Measurements from ENCODE around the gene ARHGAP15.
A peak's percentile ranks its signal among the peaks of the same experiment; 100 is the strongest.

The ARHGAP15 gene

DNA sequence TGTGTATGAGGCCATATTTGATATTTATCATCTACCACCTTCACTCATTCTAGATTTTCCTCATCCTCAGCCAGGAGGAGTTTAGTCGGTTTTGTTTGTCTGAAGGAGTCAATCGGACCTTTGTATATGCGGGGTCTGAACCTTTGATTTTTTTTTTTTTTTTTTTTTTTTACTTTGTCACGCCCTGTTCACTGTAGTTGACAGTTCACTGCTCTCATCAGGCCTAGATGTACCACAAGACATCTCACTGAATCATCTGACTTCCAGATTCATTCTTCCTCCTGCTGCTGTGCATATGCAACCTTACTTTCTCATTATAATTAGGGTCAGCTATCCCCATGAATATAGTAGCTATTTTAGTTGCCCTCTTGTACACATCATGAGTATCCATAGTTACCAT is 133.2 kb downstream of the ARHGAP15 start:
- DNase-seq (ENCODE audit: low read depth in 3 of 3), result no peak

DNA sequence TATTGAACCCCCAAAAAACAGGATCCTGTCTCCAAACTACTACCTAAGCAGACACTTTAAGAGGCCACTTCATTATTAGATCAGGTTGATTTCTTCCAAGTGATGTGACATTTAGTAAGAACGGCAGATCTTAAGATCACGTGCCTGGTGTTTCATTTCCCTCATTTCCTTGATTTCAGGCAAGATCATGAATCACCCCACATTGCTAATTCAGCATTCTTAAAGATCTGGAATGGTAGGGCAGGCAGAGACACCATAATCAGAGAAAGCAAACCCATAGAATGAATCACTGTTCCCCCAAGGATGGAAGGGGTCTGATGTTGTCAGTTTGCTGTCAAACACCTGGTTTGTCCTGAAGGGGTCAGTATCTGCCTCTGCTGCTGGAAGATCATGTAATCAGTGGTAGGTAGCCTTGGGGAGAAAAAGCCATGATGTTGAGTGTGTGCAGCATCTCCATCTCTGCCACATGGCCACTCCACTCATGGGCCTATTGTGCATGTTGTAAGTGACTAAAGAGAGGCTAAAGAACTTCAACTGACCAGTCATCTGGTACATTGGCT is 133.9 kb downstream of the ARHGAP15 start:
- no peak for DNase-seq (ENCODE audit: low read depth in 3 of 3)

DNA sequence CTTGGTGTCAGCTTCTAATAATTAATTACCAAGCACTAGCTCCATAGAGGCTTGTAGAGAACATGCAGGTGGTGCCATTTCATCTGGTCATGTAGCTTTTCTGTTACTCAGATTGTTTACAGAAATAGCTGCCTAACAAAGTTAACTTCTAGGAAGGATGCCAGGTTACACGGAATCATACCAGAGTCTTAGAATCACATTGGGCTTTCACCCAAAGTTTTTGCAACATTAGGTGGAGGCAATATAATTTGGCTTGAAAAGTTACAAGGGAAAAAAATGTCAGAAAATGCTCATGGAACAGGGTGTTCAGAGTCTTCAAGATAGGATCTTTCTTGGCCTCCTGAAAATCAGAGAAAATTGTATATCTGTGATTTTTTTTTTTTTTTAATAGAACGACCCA is 135.6 kb downstream of the ARHGAP15 start:
- no peak for DNase-seq (ENCODE audit: low read depth in 3 of 3)

DNA sequence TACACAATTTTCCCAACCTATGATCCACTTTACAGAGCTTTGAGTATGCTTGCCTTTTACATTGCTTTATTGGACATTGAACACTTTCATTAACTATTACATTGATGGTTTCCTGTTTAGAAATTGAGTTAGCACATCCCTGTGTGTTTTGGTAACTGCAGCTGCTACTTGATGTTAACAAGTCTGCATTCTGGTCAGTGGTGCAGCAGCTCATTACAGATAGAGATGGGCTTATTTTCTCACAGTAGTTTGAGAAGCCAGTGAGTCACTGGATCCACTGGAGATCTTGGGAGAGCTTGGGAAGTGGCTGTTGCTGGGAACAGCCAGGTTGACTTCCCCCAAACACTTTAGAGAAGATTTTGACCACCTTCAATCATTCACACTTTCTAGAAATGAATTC is 150.5 kb downstream of the ARHGAP15 start:
- DNase-seq (ENCODE audit: low read depth in 3 of 3), result no peak

DNA sequence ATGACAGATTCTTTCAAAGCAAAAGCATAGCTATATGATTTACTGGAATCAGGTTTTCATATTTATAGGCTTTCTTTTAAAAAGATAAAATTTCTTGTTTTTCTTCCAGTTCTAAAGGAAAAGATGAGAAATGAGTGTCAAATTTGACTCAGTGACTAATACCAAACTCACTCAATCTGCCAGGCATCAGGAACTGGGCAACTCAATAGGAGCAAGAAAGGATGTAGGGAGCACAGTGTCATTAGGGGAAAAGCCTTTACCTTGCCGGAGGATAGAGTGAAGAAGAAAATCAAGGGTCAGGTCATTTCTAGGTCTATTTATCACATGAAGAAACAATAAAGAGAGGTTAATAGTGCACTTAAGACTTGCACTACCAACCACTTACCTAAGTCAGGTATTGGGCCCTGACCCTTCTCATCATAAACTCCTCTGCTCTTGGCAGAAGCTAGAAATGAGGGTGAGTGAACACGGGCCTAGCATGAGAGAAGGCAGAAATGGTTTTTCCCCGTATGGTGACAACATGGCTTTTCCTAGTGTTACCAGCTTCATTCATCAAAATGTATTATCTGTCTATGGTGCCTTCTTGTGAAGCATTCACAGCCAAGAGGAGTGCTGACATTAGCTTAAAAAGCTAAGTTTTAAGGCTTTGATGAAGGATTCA is 151.0 kb downstream of the ARHGAP15 start:
- no peak for DNase-seq (ENCODE audit: low read depth in 3 of 3)

DNA sequence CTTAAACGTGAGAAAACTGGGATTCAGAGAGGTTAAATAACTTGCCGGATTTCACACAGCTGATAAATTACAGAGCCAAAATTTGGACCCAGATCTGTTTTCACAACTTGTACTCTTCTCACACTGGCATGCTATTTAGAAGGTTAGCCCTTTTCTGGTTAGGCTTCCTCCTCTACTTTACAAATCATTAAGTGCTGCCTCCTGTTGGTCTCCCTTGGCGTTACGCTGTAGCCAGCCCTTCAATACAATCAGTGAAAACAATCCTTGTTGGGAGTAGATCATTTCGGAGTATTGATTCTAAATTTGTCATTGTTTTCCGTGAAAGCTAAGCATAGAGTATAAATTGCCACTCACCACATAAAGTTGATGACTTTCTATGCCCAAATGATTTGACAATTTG is 153.5 kb downstream of the ARHGAP15 start:
- DNase-seq (ENCODE audit: low read depth in 3 of 3), result peak in 1 of 3 experiments; percentile 18

DNA sequence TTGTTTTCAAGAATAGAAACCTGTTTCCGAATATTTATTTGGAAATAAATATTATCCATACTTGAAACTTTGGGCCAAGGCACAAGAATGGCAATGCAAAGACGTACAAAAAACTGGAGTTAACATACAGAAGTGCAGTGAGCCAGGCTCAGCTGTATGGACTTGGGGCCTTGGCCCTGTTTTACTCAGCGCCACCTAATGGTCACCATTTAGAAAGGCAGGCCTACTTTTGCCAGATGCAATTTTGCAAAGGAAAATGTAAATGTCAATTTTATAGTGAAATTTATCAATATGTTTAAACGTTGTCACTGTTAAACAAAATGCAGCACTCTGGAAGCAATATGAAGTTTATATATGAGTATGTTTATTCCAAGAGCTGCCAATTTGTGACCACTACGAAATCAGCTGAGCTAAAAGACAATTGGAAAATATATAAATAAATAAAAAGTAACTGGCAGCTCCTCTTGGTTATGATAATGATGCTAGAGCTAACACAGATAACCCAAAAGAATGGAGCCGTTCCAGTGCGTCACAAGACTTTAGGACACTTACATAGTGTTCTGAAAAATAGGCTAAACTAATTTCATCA is 155.0 kb downstream of the ARHGAP15 start:
- DNase-seq (ENCODE audit: low read depth in 3 of 3), result no peak

DNA sequence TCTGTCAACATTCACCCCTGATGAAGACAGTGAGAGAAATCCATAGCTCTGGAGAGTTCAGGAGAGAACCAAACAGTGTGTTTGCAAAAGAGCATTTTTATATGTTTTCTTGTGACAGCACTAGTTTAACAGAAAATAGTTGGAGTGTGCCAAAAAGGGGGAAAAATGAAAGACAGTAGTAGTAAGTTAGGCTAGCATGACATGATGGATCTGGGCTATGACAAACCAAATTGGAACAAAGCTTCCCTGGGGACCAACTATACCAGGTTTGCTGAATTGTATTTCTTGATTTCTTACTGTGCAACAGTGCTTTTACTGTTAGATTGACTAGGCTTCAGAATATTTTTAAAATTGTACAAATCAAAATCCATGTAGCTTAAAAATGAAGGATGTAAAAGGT is 159.8 kb downstream of the ARHGAP15 start:
- DNase-seq (ENCODE audit: low read depth in 3 of 3), result no peak

DNA sequence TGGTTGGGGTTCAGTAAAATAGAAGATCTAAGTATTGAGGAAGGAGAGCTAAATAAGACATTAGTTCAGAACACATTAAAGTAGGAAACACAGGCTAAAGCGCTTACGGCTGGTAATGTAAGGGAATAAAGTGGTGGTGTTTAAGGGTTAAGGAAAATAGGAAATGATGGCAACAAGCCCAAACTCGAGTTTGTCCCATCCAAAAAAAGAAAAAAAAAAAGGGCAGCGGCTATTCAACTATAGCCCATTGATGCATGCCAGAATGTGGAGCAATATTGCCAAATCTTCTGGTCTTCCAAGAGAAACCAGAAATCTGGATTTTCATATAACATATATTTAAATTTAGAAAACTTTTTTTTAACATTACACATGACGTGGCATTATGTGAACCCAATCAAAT is 161.0 kb downstream of the ARHGAP15 start:
- DNase-seq (ENCODE audit: low read depth in 3 of 3), result no peak

DNA sequence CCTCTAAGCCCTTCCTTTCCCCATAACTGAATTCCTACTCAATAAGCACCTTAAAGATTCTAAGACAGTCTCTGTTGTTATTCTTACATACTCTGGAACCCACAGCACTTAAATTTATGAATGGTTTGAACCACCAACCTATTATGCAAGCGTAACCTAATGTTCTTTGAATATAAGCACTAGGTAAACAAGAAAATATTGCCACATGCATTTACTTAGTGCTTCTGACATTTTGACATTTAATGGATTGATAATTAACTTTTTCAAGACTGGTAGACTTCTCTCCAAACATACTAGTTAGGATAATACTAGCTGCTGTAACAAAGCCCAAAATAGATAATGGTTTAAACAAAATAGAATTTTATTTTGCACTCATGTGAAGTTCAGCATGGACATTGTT is 164.8 kb downstream of the ARHGAP15 start:
- DNase-seq (ENCODE audit: low read depth in 3 of 3), result no peak

DNA sequence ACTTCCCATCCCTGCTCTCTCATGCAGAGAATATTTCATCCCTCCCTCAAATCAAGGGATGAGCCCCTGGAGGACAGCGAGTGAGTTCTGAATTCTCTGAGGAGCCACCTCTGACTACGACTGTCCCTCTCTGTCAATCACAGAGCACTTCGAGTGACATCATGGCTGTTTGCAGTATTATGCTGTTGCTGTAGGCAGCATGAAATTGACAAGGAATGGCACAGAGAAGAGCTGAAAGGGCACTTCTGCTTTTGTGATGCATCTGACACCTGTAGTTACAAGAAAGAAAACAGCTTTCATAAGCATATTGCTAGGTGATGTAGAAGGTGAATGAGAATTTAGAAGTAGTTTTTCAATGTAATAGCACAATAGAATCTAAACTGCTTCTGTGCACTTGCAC is 166.9 kb downstream of the ARHGAP15 start:
- DNase-seq (ENCODE audit: low read depth in 3 of 3), result no peak

DNA sequence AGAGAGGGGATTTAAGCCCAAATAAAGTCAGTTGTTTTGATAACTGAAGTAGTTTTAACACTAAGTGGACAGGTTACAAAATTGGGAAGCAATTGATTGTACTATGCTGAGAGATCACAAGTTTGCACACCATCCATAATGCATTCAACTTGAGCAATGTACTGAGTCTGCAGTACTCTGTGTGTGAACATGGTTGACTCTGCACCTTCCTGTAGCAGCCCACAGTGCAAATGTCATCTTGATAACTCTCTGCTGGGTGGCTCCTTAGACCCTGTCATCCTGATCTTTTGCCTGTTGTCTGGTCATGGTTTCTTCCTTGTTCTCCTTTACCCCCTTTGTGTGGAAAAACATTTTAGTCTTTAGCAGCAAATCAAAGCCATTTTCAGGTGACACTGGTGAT is 168.0 kb downstream of the ARHGAP15 start:
- no peak for DNase-seq (ENCODE audit: low read depth in 3 of 3)

DNA sequence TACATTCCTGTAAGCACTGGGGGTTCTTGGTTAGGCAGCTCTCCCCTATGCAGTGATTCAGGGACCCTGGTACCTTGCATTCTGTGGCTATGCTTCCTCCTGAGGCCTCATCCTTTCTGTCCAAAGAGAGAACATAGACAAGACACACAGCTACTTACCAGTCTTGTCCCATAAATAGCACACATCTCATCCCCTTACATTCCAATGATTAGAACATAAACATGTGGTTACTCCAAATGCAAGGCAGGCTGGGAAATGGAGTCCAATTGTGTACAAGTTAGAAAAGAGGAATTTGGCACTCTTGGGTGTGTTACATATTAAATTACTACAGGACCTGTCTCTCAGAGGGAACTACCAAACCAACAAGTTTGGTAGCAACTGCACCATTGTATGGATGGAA is 171.3 kb downstream of the ARHGAP15 start:
- DNase-seq (ENCODE audit: low read depth in 3 of 3), result no peak

DNA sequence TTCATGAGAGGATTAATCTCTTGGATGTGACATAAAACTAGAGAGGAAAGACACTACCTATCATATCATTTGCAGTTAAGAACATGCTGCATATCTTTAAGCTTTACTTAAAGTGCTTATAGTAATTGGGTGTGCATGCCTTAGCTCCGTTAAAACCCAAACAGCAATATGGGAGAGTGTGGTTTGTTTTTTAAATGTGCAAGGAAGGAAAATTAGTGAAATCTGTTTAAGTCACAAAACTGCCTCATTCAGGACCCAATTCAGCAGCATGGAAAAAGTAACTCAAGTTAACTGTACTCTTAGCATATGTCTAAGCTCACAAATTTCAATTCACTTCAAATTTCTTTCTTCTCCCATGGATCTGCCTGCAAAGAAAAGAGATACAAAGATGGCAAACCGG is 182.2 kb downstream of the ARHGAP15 start:
- DNase-seq (ENCODE audit: low read depth in 3 of 3), result no peak

DNA sequence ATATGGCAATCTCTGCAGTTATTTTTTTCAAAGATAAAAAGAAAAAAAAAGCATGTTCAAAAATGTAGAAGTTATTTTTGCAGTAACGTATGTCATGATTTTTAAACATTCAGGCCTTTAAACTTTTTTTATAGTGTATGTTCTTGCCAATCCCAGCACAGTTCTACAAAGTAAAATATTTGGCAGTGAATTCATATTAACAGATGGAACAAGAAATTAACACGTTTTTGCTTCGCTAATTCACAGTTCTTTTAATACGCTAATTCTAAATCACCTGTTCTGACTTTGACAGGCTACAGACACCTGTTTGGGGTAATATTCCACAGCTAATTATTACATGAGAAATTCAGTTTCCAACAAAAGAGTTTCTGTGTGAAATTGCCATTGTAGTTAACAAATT is 183.2 kb downstream of the ARHGAP15 start:
- DNase-seq (ENCODE audit: low read depth in 3 of 3), result no peak

DNA sequence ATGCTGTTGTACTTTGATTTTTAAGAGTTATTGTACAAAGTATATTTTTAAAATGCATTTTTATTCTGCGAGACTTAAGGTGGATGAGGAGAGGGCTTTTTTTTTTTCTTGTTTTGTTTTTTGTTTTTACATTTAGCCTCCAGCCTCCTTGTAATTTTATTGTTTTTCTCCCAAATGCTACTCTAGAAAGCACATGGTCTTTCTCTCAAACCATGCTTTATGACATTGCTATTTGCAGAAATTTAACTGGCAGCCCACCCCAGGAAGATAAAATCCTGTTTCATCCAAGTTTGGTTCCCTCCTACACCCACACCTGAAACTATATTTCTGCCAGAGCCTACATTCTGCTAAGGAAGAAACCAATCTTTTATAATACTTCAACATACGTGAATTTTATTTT is 184.6 kb downstream of the ARHGAP15 start:
- no peak for DNase-seq (ENCODE audit: low read depth in 3 of 3)

DNA sequence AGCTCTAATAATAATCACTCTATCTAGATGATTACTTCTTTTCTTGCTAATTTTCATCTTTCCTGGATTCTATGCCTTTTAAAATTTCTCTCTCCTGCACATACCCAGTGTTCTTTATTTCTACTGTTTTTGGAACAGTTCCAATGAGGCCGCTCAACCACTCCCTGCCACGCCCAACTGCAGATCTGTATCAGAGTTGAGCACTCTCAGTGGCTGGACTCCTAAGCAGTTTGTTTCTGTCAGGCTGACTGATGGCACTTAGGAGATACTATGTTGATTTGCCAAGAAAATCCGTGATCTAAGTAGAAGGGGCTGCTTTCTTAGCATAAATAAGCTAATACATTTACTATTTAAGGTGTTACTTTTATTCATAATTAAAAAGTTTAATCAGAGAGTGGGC is 192.8 kb downstream of the ARHGAP15 start:
- no peak for DNase-seq (ENCODE audit: low read depth in 3 of 3)

DNA sequence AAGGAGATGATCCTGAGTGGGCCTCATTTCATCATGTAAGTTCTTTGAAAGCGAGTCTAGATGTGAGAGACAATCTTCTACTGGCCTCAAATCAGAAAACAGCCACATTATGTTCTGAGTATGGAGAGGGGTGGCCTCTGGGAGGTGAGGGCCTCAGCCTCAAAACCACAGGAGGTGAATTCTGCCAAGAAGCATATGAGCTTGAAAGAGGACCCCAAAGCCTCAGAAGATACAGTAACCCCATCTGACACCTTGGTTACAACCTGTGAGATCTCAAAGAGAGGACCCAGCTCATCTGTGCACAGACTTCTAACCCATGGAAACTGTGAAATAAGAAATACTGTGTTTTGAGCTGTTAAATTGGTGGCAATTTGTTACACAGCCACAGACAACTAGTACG is 200.1 kb downstream of the ARHGAP15 start:
- DNase-seq (ENCODE audit: low read depth in 3 of 3), result no peak

DNA sequence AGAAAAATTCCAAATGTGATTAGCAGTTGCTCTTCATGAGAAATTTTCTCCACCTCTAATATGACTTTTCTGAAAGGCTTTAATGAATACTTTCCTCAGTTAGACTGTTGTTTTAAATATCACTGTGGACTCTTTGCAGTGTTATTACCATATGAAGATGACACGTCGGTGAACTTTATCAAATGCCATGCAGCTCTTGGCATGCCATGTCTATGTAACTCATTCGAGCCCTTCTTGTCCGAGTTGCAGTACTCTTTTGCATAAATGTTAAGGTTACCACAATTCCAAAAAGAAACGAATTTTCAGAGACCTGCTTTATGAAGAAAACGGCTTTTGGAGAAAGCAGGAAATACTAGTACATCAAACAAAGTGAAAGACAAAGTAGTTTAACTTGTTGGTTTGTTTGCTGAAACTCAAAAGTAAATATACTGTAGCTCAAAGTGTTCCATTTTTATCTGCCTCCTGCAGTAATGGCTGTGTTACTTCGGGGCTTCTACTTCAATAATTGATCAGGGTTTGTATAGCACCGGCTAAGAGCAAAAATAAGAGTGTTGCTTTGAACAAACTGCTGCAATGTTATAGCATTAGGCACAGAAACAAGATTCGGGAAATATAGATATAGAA is 204.1 kb downstream of the ARHGAP15 start:
- no peak for DNase-seq (ENCODE audit: low read depth in 3 of 3)

DNA sequence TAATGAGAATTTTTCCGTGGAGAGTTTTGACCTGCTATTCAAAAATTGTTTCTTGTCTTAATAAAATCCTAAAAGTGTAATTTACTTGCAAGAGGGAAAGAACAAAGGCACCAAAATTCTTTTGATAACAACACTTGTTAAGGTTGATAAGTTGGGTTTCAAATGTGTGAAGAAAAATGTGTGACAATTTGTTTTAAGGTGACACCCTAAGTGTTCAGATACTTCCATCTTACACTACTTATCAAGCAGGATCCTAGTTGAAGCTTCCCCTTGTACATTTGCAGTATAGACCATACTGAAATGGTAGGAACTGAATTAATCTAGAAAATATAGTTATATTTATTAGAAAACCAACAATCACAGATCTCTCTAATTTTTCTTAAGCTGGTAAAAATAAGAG is 204.6 kb downstream of the ARHGAP15 start:
- no peak for DNase-seq (ENCODE audit: low read depth in 3 of 3)

DNA sequence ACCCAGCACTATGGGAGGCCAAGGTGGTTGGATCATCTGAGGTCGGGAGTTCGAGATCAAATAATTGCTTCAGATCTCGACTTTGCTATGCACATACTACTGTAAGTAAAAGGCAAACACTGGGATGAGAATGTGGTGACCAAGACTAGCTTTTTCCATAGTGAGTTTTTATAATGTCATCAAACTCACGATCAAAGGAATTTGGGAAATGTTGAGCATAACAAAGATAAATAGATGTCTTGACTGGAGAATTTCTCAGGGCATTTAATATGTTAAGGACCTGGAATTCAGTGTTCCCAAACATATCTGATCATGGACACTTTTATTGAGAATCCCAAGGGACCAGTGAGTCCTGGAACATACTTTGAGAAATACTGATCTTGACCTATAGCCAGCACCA is 205.6 kb downstream of the ARHGAP15 start:
- DNase-seq (ENCODE audit: low read depth in 3 of 3), result no peak

DNA sequence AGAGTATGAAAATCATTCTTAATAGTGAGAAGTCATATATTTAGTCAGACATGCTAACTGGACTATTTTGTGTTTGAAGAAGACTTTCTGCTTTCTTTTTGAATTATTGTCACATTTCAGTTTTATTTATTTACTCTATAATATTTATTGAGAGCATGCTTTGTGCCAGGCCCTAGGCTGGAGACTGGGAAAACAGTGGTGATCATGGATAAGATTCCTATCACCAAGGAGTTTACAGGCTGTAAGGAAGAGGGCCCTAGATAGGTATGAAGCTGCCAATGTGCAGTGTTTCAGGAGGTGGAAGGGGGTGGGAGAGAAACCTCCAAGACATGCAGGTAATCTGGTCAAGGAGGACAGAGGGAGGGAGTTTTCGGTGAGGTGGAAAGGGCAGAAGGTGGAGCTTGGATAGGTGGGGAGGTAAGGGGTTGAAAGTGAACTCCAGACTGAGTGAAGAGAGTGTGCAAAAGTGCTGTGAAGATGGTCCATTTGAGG is 207.5 kb downstream of the ARHGAP15 start:
- no peak for DNase-seq (ENCODE audit: low read depth in 3 of 3)

DNA sequence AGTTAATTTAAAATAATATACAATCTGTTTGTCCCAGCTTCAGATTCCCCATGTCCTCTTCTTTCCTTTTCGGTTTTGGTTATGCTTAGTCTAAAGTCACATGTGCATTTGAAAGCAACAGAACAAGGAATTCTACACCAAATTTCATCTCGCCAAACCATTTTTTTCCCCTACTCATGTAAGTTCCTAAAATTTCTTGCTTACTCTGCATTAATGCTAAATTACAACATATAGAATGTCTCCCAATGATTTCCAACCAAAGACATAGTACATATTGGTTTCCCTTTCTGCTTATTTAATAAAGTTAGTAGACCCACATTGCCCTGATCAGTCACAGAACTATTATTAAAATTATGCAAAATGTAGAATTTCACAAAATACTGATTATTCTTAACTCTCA is 212.3 kb downstream of the ARHGAP15 start:
- DNase-seq (ENCODE audit: low read depth in 3 of 3), result no peak
